T-helper 17 cell (primary cell): ENCODE results near the gene HSD11B2. TPM values are rescaled to one million over a fixed set of nuclear protein-coding genes. Genes with fewer than 3 reads are reported as not detected.

Experiments
- ATAC-seq: fragments of 150-1000 bp; cut with Tn5 transposase; 2 replicates; pipeline ENCODE4 v1.10.0; 2021; ENCODE audit warnings: mild to moderate bottlenecking, moderate library complexity
- DNase-seq, 3 donors: peaks; one replicate each; pipeline versions ENCODE4 v3.0.0 to v3.0.0-alpha.2; 2020 to 2021
- H3K9me3 ChIP-seq: one replicate; pipeline ENCODE4 v1.7.0; 2013; ENCODE audit warnings: low read length, mild to moderate bottlenecking; ENCODE audit not compliant: control insufficient read depth, poor library complexity, severe bottlenecking
- H3K27ac Mint-ChIP-seq: one replicate; pipeline ENCODE4 v1.8.0; 2022; ENCODE audit warnings: mild to moderate bottlenecking, moderate library complexity, mixed read lengths
- H3K27me3 Mint-ChIP-seq: one replicate; pipeline ENCODE4 v1.8.0; 2022; ENCODE audit warnings: mixed read lengths
- H3K36me3 Mint-ChIP-seq: one replicate; pipeline ENCODE4 v1.8.0; 2022; ENCODE audit warnings: low read depth, mixed read lengths
- H3K4me1 Mint-ChIP-seq: one replicate; pipeline ENCODE4 v1.8.0; 2022; ENCODE audit warnings: mild to moderate bottlenecking, mixed read lengths
- H3K4me3 Mint-ChIP-seq: one replicate; pipeline ENCODE4 v1.8.0; 2022; ENCODE audit warnings: mild to moderate bottlenecking, moderate library complexity, mixed read lengths
- total RNA-seq, 4 donors: library from RNA in 2 of 4; stranded (reverse) in 2 of 4; gene quantifications; one replicate each; pipeline ENCODE4 v1.2.3 and lab custom pipeline; 2022 to 2026

HSD11B2 gene
- total RNA-seq, 2 donors from 2014 or later = not detected

DNA sequence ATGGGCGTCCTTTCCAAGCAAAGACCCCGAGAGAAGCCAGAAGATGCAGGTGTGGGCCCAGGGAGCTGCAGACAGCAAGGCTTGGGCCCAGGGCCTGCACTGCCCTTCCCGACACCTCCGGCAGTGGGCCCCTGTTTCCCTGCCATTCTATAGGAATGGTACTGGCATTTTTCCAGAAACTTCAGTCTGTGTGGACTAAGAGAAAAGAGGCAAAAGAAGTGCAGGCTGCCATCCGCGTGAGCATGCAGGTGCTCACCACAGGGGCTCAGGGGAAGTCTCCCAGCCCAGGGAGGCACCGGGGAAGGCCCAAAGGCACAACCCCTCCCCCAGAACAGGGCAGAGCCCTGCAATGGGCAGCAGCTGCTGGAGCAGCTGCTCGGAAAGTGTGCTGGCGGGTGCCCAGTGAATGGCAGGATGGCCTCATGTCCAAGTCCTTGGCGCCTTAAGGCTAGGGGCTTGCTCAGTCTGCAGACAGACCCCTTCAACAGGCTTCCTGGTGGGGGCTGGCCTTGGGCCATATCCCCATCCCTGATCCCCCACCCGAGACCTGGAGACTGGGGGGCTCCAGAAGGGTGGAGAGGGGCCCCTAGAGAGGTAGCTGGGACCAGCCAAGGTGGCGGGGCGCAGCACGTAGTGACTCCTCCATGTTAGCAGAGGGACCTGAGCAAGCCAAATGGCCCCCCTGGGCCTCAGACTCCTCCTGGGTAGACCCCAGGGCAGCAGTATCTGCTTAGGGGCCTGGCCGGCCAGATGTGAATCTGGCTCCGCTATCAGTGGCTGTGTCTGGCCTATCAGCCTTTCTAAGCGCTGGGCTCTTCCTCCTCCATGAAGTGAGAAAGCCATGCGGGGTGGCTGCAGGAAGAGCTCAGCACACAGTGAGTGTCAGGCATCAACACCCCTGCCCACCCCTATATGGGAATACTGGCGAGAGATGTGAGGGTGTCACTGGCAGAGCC is 30.9 kb upstream of the HSD11B2 start:
- DNase-seq (no peak), ATAC-seq (no peak)
- H3K4me3 Mint-ChIP-seq = no peak overlapping the region
- no peaks in the 10 kb centered on the region for H3K36me3 Mint-ChIP-seq
- H3K27ac Mint-ChIP-seq = no peak overlapping the region
- no peaks in the 10 kb centered on the region for H3K9me3 ChIP-seq
- peaks cover 2% of the 10 kb centered on the region for H3K4me1 Mint-ChIP-seq
- H3K27me3 Mint-ChIP-seq = peaks cover 38% of the 10 kb centered on the region

DNA sequence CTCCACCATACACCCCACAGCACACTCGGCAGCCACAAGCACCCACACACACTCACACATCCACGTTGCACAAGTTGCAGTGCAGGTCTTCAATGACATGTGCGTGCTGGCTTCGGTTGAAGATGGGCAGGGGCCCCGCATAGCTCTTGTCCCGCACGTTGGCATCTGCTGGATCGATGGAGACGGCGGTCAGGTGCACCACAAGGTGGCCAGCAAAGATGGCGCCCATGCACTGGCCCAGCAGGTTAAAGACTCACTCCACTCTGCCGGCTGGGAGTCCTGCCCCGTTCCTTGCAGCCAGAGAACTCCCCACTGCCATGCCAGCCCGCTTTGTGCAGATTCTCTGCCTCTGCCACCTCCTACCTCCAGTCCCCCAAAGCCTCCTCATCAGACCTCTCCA is 30.0 kb upstream of the HSD11B2 start:
- DNase-seq (no peak), ATAC-seq (no peak)
- H3K36me3 Mint-ChIP-seq = no peaks in the 10 kb centered on the region
- H3K4me3 Mint-ChIP-seq = no peak overlapping the region
- no peak overlapping the region for H3K27ac Mint-ChIP-seq
- H3K9me3 ChIP-seq = no peaks in the 10 kb centered on the region
- H3K27me3 Mint-ChIP-seq = peaks cover 38% of the 10 kb centered on the region
- peaks cover 2% of the 10 kb centered on the region for H3K4me1 Mint-ChIP-seq

DNA sequence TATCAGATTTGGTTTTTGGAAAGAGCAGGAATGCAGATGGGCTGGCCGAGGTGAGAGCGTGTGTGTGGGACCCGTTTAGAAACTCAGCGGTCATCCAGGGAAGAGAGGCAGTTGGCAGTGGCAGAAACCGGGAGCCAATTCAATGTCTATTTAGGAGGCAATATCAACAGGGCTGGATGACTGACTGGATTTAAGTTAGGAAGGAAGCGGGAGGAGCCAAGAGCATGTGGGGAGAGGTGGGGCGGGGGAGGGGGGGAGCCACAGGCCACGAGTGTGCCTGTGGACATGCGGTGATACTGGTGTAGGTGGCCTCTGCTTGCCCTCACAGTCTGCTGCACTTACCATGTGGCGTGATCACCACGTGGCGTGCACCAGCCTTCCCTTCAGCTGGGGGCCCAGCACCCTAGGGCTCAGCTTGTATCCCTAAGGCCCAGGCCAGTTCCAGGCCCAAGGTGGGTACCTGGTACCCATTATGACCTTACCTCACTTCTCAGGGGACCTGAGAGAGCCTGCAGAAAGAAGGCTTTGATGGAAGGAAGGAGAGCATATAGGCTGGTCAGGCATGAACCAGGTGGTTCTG is 26.9 kb upstream of the HSD11B2 start:
- H3K9me3 ChIP-seq = no peaks in the 10 kb centered on the region
- H3K27ac Mint-ChIP-seq = no peak overlapping the region
- no peaks in the 10 kb centered on the region for H3K36me3 Mint-ChIP-seq
- DNase-seq (no peak), ATAC-seq (no peak)
- peaks cover 2% of the 10 kb centered on the region for H3K4me1 Mint-ChIP-seq
- peaks cover 43% of the 10 kb centered on the region for H3K27me3 Mint-ChIP-seq
- no peak overlapping the region for H3K4me3 Mint-ChIP-seq

DNA sequence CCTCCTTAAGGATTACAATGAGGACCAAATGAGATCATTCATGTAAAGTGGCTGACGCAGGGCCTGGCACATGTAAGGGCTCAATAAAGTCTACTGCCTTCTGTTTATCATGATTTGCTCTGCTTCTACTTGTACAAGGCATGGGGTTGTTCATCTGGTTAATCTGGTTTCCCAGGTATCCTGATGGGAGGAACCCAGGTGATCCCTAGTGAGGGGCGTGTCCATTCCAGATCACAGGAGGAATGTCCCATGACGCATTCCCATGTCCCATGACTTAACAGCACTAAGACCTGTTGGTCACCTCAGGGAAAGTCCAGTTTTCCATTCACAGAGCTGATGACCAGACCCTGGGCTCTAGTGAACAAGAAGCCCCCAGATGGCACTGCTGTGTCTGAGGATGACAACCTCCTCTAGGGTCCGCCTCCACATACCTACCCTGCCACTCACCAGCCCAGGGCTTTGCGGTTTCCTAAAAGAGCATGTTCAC is 26.1 kb upstream of the HSD11B2 start:
- DNase-seq (no peak), ATAC-seq (no peak)
- H3K36me3 Mint-ChIP-seq = no peaks in the 10 kb centered on the region
- H3K27me3 Mint-ChIP-seq = peaks cover 49% of the 10 kb centered on the region
- no peak overlapping the region for H3K27ac Mint-ChIP-seq
- H3K4me1 Mint-ChIP-seq = peaks cover 2% of the 10 kb centered on the region
- H3K9me3 ChIP-seq = no peaks in the 10 kb centered on the region
- no peak overlapping the region for H3K4me3 Mint-ChIP-seq

DNA sequence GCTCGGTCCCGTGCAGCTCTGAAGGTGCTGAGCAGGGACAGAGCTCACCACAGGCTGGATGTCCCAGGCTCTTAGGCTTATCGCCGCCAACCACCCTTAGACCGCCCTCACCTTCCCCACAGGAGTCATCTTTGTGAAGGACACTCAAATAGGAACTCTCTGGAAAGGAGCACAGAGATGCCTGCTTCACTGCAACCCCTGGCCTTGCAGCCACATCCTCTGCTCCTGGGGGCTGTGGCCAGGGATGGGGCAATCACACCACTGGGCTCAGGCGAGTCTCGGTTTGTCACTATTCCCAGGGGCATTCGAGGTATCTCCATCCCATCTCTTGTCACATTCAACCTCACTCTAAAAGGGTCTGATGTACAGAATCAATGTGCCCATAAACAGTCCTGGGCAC is 25.6 kb upstream of the HSD11B2 start:
- no peaks in the 10 kb centered on the region for H3K9me3 ChIP-seq
- Mint-ChIP-seq H3K4me3 (no peak overlapping the region), H3K4me1 (peaks cover 2% of the 10 kb centered on the region), H3K27ac (no peak overlapping the region), H3K36me3 (no peaks in the 10 kb centered on the region), H3K27me3 (peaks cover 49% of the 10 kb centered on the region)
- ATAC-seq = no peak
- DNase-seq = no peak

DNA sequence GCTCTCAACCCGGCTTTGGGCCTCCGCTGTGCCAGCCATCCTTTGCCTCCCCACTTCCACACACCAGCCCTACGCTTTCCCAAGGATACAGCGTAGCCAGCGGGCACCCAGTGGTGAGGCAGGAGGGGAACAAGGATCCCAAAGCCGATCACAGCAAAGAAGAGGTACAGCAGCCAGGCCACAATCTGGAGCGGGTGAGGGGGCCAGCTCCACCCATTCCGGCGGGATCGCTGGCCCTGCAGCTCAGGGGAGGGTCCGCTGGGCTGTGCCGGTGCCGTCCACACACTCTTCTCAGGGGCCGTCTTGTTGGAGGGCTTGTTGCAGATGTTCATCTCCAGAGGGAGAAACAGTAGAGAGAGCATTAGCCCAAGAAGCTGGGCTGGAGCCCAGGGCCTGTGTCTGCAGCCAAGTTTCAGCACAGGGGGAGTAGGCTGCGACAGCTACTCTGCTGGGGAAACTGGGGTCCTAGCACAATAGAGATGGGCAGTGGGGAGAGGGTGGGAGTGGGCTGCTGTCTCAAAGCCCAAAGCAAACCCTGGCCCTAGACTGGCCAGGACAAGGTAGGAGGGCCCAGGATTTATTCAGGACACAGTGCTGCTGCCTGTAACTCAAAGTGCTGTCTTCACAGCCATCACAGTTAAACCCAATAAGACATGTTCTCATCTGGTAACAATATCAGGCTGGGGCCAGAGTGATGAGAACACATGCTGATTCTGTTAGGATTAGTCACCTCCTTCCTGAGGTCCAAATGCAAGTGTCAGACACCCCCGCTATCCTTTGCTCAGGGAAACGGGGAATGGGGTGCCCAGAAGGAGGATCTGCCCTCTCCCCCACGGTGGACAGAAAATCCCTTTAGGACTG is 24.6 kb upstream of the HSD11B2 start:
- H3K36me3 Mint-ChIP-seq = no peaks in the 10 kb centered on the region
- no peak for DNase-seq
- H3K27ac Mint-ChIP-seq = no peak overlapping the region
- H3K4me3 Mint-ChIP-seq = no peak overlapping the region
- H3K9me3 ChIP-seq = no peaks in the 10 kb centered on the region
- peaks cover 2% of the 10 kb centered on the region for H3K4me1 Mint-ChIP-seq
- no peak for ATAC-seq
- peaks cover 47% of the 10 kb centered on the region for H3K27me3 Mint-ChIP-seq

DNA sequence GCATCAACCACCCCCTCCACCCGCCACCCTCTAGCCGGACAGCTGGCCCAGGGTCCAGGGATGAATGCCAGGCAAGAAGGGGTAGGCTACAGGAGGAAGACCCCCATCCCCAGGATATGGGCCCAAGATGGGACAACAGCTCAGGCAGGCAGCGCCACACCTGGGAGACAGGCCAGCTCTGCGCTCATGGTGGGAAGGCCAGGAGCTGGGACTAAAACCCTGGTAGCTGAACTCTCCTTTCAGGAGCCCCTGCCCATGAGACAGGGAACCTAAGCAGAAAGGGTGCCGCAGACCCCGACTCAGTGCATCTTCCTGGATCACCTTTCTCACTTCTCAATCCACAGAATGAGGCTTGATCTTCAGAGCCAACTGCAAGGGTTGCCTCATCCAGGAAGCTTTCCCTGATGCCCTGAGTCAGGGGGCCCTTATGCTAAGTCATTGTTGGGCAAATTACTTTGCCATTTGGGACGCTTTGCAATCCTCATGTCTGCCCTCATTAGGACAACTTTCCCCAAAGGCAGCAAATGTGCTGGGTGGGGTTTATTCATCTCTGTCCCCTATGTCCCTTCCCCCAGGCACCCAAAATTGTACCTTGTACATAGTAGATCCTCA is 23.6 kb upstream of the HSD11B2 start:
- H3K9me3 ChIP-seq = no peaks in the 10 kb centered on the region
- DNase-seq (no peak), ATAC-seq (no peak)
- Mint-ChIP-seq H3K27me3 (peaks cover 42% of the 10 kb centered on the region), H3K4me1 (peaks cover 1% of the 10 kb centered on the region), H3K36me3 (no peaks in the 10 kb centered on the region), H3K4me3 (no peak overlapping the region), H3K27ac (no peak overlapping the region)

DNA sequence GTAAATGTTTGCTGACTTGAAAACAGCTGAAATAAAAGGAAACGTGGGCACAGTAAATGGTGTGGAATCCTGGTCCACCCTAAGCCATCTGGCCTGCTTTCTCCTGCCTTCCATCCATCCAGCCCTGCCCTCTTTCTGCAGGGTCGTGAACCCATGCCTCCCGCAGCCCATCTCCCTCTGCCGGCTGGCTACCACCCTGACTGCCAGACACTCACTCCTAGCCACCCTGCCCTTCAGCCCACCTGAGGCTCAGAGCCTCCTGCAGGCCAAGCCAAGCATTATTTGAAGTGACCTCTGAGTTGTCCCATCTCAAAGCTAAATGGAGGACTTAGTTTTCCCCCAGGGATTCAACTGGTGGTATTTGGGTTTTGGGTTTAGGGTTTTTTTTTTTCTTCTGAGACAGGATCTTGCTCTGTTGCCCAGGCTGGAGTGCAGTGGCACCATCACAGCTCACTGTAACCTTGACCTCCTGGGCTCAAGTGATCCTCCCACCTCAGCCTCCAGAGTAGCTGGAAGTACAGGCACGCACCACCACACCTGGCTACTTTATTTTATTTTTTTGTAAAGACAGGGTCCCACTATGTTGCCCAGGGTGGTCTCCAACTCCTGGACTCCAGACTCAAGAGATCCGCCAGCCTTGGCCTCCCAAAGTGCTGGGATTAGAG is 23.0 kb upstream of the HSD11B2 start:
- H3K27ac Mint-ChIP-seq = no peak overlapping the region
- H3K27me3 Mint-ChIP-seq = peaks cover 36% of the 10 kb centered on the region
- no peaks in the 10 kb centered on the region for H3K36me3 Mint-ChIP-seq
- no peak for DNase-seq
- H3K9me3 ChIP-seq = no peaks in the 10 kb centered on the region
- no peak for ATAC-seq
- no peak overlapping the region for H3K4me3 Mint-ChIP-seq
- no peaks in the 10 kb centered on the region for H3K4me1 Mint-ChIP-seq

DNA sequence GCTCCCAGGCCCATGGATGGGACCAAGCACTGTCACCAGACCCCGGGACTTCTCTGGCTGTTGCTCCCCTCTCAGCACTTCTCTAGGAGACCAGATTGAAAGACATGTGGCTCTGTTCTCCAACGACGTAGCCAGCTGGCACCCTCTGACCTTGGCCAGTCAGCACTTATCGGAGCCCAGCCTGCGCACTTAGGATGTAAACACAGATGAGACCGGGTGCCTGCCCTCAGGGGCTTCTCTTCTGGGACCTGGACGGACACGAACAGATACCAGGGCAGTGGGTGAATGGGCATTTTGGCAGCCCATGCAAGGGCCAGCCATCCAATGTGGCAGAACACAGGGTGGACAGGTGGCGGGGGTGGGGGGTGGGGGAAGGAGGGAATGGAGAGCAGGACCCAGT is 21.3 kb upstream of the HSD11B2 start:
- ATAC-seq (no peak), DNase-seq (no peak)
- Mint-ChIP-seq H3K27me3 (peaks cover 28% of the 10 kb centered on the region), H3K36me3 (peaks cover 2% of the 10 kb centered on the region), H3K4me1 (peaks cover 3% of the 10 kb centered on the region), H3K4me3 (no peak overlapping the region), H3K27ac (no peak overlapping the region)
- H3K9me3 ChIP-seq = no peaks in the 10 kb centered on the region

DNA sequence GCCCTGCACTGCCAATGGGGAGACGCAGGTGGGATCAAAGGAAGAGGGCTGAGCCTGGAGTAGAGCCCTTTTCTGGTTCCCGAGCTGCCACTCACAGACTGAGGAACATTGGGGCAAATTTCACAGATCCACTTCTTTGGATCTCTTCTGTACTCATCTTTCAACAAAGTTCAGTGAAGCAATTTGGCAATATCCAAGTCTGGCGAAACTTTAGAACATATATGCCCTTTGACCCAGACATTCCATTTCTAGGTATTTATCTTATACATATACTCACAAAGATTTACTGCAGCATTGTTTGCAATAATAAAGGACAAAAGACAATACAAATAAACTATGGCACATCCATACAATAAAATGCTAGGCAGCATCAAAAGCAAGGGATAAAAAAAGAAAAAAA is 19.6 kb upstream of the HSD11B2 start:
- Mint-ChIP-seq H3K36me3 (peaks cover 5% of the 10 kb centered on the region), H3K4me1 (peaks cover 6% of the 10 kb centered on the region), H3K27ac (no peak overlapping the region), H3K4me3 (no peak overlapping the region), H3K27me3 (peaks cover 39% of the 10 kb centered on the region)
- H3K9me3 ChIP-seq = no peaks in the 10 kb centered on the region
- no peak for DNase-seq
- ATAC-seq = no peak

DNA sequence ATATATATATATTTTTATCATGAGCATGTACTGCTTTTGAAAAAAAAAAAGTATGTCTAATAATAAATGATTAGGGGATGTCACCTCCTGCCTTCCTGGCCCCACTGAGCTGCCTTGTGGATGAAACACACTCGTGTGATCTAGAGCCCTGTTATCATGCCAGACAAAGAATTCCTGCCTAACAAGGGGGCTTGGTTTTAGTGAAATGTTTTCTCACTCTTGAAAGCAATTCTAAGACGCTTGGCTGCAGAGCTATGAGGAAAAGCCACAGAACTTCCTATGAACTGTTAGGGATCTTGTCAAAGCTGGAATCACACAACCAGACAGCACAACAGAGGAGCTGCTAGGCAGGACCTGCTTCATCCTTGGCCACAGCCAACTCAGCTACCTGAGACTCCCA is 18.6 kb upstream of the HSD11B2 start:
- H3K36me3 Mint-ChIP-seq = peaks cover 7% of the 10 kb centered on the region
- no peaks in the 10 kb centered on the region for H3K9me3 ChIP-seq
- no peak overlapping the region for H3K27ac Mint-ChIP-seq
- H3K4me1 Mint-ChIP-seq = peaks cover 9% of the 10 kb centered on the region
- H3K27me3 Mint-ChIP-seq = peaks cover 48% of the 10 kb centered on the region
- ATAC-seq = no peak
- no peak for DNase-seq
- H3K4me3 Mint-ChIP-seq = no peak overlapping the region
